Activated naive CD8-positive, alpha-beta T cell treated with anti-CD3 and anti-CD28 coated beads, Interleukin-2, amount 50 U/mL, for 24 hours (primary cell): ENCODE measurements around the gene ALG8.
A peak's percentile ranks its signal among the peaks of the same experiment; 100 is the strongest.
"Not testable (repeated sequence)": the region's sequence is repeated elsewhere in the genome, so short reads cannot be mapped to it uniquely, and the experiment has no call there.

Experiments used
- ATAC-seq: fragments of 150-1000 bp; cut with Tn5 transposase; one replicate; pipeline ENCODE4 v1.10.0; 2021
- DNase-seq: peaks from one replicate; pipeline ENCODE4 v3.0.0; 2021
- H3K27ac Mint-ChIP-seq: one replicate; pipeline ENCODE4 v1.8.0; 2021; ENCODE audit warnings: mild to moderate bottlenecking, mixed read lengths
- H3K27me3 Mint-ChIP-seq: one replicate; pipeline ENCODE4 v1.8.0; 2021; ENCODE audit warnings: mixed read lengths
- H3K36me3 Mint-ChIP-seq: one replicate; pipeline ENCODE4 v1.8.0; 2021; ENCODE audit warnings: low read depth, mixed read lengths
- H3K4me1 Mint-ChIP-seq: one replicate; pipeline ENCODE4 v1.8.0; 2021; ENCODE audit warnings: mixed read lengths
- H3K4me3 Mint-ChIP-seq: one replicate; pipeline ENCODE4 v1.8.0; 2021; ENCODE audit warnings: mild to moderate bottlenecking, moderate library complexity, mixed read lengths
- H3K9me3 Mint-ChIP-seq: one replicate; pipeline ENCODE4 v1.8.0; 2021; ENCODE audit warnings: mixed read lengths

ALG8 gene

DNA sequence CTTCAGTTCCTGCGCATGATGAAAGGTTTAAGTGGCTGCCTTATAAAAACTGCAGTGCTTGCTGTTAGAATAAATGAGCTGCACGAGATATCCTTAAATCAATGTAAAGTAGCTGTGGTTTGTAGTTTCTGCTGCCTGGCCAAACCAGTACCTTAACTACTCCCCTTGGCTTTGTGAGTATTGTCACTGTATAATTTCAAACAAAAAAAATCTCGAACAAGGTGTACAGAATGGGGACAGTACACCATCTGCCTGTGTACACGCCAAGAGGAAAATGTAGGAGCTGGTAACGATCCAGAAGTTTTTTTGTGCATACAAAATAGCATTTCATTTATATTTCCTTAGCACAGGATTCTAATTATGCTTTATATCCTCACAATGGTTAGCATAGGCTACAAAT is 39.2 kb downstream of the ALG8 start:
- Mint-ChIP-seq H3K27me3 (no peaks in the 10 kb centered on the region), H3K27ac (no peak overlapping the region), H3K4me1 (peaks cover 1% of the 10 kb centered on the region), H3K4me3 (no peak overlapping the region), H3K36me3 (peaks cover 39% of the 10 kb centered on the region), H3K9me3 (no peaks in the 10 kb centered on the region)
- no peak for DNase-seq
- no peak for ATAC-seq

DNA sequence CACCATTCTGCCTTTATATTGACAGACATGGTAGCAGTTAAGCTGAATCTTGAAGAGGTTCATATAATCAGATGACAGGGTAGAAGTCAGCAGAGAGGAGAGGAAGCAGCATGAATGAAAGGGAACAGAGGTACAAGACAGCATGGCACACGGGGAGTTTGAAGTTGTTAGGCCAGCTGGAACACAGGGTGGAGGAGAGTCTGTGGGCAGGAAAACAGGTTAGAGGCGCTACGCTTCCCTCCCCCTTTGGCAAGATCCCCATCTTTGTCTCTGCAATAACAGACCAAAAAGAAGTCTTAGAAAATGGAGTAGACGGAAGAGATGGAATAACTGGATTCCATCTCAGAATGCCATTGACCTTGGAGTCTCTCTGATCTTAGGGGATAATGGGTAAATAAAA is 39.8 kb downstream of the ALG8 start:
- no peak overlapping the region for H3K27ac Mint-ChIP-seq
- DNase-seq (no peak), ATAC-seq (no peak)
- no peaks in the 10 kb centered on the region for H3K27me3 Mint-ChIP-seq
- peaks cover 43% of the 10 kb centered on the region for H3K36me3 Mint-ChIP-seq
- H3K4me1 Mint-ChIP-seq = peaks cover 4% of the 10 kb centered on the region
- H3K4me3 Mint-ChIP-seq = no peak overlapping the region
- no peaks in the 10 kb centered on the region for H3K9me3 Mint-ChIP-seq

DNA sequence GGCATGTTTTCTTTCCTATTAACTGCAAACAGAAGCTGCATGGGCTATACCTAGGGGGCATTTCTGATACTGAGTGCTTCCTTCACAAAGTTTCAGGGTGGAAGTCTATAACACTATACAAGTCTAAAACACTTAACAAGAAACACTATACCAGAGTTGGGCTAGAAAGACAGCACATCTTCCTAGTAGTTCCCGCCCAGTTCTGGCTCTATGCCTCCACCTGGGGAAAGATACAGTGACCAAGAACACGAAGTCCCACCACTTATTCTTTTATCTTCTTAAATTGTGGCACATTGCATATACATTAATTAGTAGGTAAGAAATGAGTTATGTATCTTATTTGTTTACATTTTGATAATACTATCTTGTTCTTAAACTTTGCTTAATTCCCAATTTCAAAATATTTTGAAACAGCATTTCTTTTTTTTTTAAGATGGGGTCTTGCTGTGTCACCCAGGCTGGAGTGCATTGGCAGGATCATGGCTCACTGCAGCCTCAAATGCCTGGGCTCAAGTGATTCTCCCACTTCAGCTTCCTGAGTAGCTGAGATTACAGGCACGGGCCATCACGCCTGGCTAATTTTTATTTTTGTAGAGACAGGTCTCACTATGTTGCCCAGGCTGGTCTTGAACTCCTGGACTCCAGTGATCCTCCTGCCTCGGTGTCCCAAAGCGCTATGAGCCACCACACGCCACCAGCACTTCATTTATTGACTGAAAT is 41.6 kb downstream of the ALG8 start:
- ATAC-seq = no peak
- Mint-ChIP-seq H3K9me3 (no peaks in the 10 kb centered on the region), H3K36me3 (peaks cover 45% of the 10 kb centered on the region)

DNA sequence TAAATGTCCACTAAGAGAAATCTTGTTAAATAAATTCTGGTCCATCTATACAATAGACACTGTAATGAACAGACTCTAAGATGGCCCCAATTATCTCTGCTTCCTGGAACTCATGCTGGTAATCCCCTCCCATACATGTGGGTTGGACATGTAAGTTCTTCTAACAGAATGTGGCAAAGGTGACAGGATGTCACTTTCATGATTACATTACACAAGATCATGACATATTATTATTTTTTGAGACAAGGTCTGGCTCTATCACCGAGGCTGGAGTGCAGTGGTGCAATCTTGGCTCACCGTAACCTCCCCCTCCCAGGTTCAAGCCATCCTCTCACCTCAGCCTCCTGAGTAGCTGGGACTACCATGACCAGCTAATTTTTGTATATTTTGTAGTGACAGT is 45.2 kb downstream of the ALG8 start:
- H3K4me3 Mint-ChIP-seq = no peak overlapping the region
- H3K27me3 Mint-ChIP-seq = no peaks in the 10 kb centered on the region
- ATAC-seq = peak; percentile 95
- H3K27ac Mint-ChIP-seq = no peak overlapping the region
- H3K36me3 Mint-ChIP-seq = peaks cover 25% of the 10 kb centered on the region
- no peaks in the 10 kb centered on the region for H3K9me3 Mint-ChIP-seq
- peaks cover 16% of the 10 kb centered on the region for H3K4me1 Mint-ChIP-seq
- DNase-seq = no peak

More for the DNA sequence above, 41.6 kb downstream of the ALG8 start:
- Mint-ChIP-seq H3K4me1 (peaks cover 16% of the 10 kb centered on the region), H3K4me3 (no peak overlapping the region), H3K27ac (no peak overlapping the region), H3K27me3 (no peaks in the 10 kb centered on the region)
- DNase-seq = no peak

- not testable (repeated sequence) for H3K36me3 Mint-ChIP-seq, H3K4me1 Mint-ChIP-seq, H3K4me3 Mint-ChIP-seq, H3K27me3 Mint-ChIP-seq, H3K9me3 Mint-ChIP-seq, DNase-seq, H3K27ac Mint-ChIP-seq, ATAC-seq
These were observed 52.8 kb downstream of the ALG8 start for GRCh38 chr11:78086521-78087074.

- Mint-ChIP-seq H3K9me3 (no peaks in the 10 kb centered on the region), H3K36me3 (no peaks in the 10 kb centered on the region), H3K4me3 (no peak overlapping the region), H3K27me3 (no peaks in the 10 kb centered on the region), H3K4me1 (peaks cover 9% of the 10 kb centered on the region), H3K27ac (no peak overlapping the region)
- ATAC-seq (no peak), DNase-seq (no peak)
These were observed 53.5 kb downstream of the ALG8 start for GRCh38 chr11:78085972-78086371.

DNA sequence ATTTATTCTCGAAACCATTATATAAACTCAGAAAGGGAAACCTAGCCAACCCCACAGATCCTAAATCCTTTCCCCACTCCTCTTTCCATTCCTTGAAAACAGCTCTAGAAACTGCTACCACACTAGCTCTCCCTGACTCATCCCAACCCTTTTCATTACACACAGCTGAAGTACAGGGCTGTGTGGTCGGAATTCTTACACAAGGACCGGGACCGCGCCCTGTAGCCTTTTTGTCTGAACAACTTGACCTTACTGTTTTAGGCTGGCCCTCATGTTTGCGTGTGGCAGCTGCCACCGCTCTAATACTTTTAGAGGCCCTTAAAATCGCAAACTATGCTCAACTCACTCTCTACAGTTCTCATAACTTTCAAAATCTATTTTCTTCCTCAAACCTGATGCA is 54.9 kb downstream of the ALG8 start:
- not testable (repeated sequence) for H3K9me3 Mint-ChIP-seq, DNase-seq, H3K27ac Mint-ChIP-seq, H3K27me3 Mint-ChIP-seq, H3K36me3 Mint-ChIP-seq, H3K4me3 Mint-ChIP-seq, ATAC-seq
- H3K4me1 Mint-ChIP-seq = peaks cover 20% of the 10 kb centered on the region

DNA sequence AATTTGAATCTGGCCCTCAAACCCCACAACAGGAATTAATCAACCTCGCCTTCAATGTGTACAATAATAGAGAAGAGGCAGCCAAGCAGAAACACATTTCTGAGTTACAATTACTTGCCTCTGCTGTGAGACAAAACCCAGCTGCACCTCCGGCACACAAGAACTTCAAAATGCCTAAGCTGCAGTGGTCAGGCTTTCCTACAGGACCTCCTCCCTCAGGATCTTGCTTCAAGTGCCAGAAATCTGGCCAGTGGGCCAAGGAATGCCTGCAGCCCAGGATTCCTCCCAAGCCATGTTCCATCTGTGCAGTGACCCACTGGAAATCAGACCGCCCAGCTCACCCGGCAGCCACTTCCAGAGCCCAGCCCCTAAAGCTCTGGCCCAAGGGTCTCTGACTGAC is 56.4 kb downstream of the ALG8 start:
- Mint-ChIP-seq H3K27me3 (no peaks in the 10 kb centered on the region), H3K4me1 (peaks cover 28% of the 10 kb centered on the region), H3K27ac (no peak overlapping the region), H3K4me3 (no peak overlapping the region), H3K36me3 (no peaks in the 10 kb centered on the region), H3K9me3 (no peaks in the 10 kb centered on the region)
- DNase-seq = no peak
- ATAC-seq = no peak

GRCh38 chr11:78082146-78082545 is 57.3 kb downstream of the ALG8 start:
- H3K27me3 Mint-ChIP-seq = no peaks in the 10 kb centered on the region
- H3K27ac Mint-ChIP-seq = peak overlapping the region; percentile 25
- no peaks in the 10 kb centered on the region for H3K9me3 Mint-ChIP-seq
- H3K36me3 Mint-ChIP-seq = no peaks in the 10 kb centered on the region
- H3K4me3 Mint-ChIP-seq = no peak overlapping the region
- H3K4me1 Mint-ChIP-seq = peaks cover 35% of the 10 kb centered on the region
- DNase-seq (no peak), ATAC-seq (no peak)

- peaks cover 39% of the 10 kb centered on the region for H3K4me1 Mint-ChIP-seq
- peak overlapping the region; percentile 21 for H3K4me3 Mint-ChIP-seq
- no peaks in the 10 kb centered on the region for H3K27me3 Mint-ChIP-seq
- ATAC-seq (no peak), DNase-seq (no peak)
- H3K36me3 Mint-ChIP-seq = no peaks in the 10 kb centered on the region
- no peak overlapping the region for H3K27ac Mint-ChIP-seq
- no peaks in the 10 kb centered on the region for H3K9me3 Mint-ChIP-seq
These were observed 57.8 kb downstream of the ALG8 start for GRCh38 chr11:78081583-78081982.

GRCh38 chr11:78080818-78081495 is 58.5 kb downstream of the ALG8 start:
- peak overlapping the region; percentile 50 for H3K27ac Mint-ChIP-seq
- DNase-seq (no peak), ATAC-seq (no peak)
- no peaks in the 10 kb centered on the region for H3K27me3 Mint-ChIP-seq
- H3K36me3 Mint-ChIP-seq = no peaks in the 10 kb centered on the region
- H3K4me3 Mint-ChIP-seq = peak overlapping the region; percentile 40
- no peaks in the 10 kb centered on the region for H3K9me3 Mint-ChIP-seq
- peaks cover 43% of the 10 kb centered on the region for H3K4me1 Mint-ChIP-seq

- H3K27ac Mint-ChIP-seq = peak overlapping the region; percentile 74
- no peaks in the 10 kb centered on the region for H3K9me3 Mint-ChIP-seq
- H3K4me1 Mint-ChIP-seq = peaks cover 49% of the 10 kb centered on the region
- DNase-seq (no peak), ATAC-seq (no peak)
- no peaks in the 10 kb centered on the region for H3K27me3 Mint-ChIP-seq
- no peaks in the 10 kb centered on the region for H3K36me3 Mint-ChIP-seq
- peak overlapping the region; percentile 93 for H3K4me3 Mint-ChIP-seq
These were observed 59.2 kb downstream of the ALG8 start for GRCh38 chr11:78080084-78080817.

GRCh38 chr11:78079232-78080083 is 60.0 kb downstream of the ALG8 start, which contains the start of gene NDUFC2:
Gene NDUFC2 (minus strand): TSS chr11:78079862. CDS start chr11:78079744, 118 bp downstream.
- H3K4me1 Mint-ChIP-seq = peaks cover 54% of the 10 kb centered on the region

More at GRCh38 chr11:78079232-78080083, 60.0 kb downstream of the ALG8 start, which contains the start of gene NDUFC2:
- no peaks in the 10 kb centered on the region for H3K9me3 Mint-ChIP-seq
- H3K27ac Mint-ChIP-seq = peak within 1 kb of the TSS; percentile 74
- peak; percentile 87 for ATAC-seq
- H3K36me3 Mint-ChIP-seq = no peaks in the 10 kb centered on the region
- H3K4me3 Mint-ChIP-seq = peak within 1 kb of the TSS; percentile 93
- peak; percentile 78 for DNase-seq
- no peaks in the 10 kb centered on the region for H3K27me3 Mint-ChIP-seq
